Measurements from ENCODE around the gene SLC15A1. TPM values are rescaled to one million over a fixed set of nuclear protein-coding genes. Genes with fewer than 3 reads are reported as not detected.

SLC15A1 gene
- total and polyA plus RNA-seq, 4 donors, result 5.8 to 19.7 (median 11.6) TPM

- TF ChIP-seq YY1 (IDR thresholded peaks at IDR 0.05), result no peak
- TF ChIP-seq RXRA (IDR thresholded peaks at IDR 0.05), result no peak
- TF ChIP-seq REST (IDR thresholded peaks at IDR 0.05), result no peak
- no peak for TF ChIP-seq GABPA (IDR thresholded peaks at IDR 0.05 in 1 of 2, conservative IDR thresholded peaks at IDR 0.05 in 1 of 2)
- no peak for TF ChIP-seq SP1 (IDR thresholded peaks at IDR 0.05)
- TF ChIP-seq FOXA1 (IDR thresholded peaks at IDR 0.05), result no peak
- TF ChIP-seq HNF4A (conservative IDR thresholded peaks at IDR 0.05), result no peak
- TF ChIP-seq MAX (IDR thresholded peaks at IDR 0.05), result no peak
- no peak for TF ChIP-seq EGR1 (IDR thresholded peaks at IDR 0.05; ENCODE audit: low read depth in 2 of 2)
- no peak for TF ChIP-seq FOXA2 (IDR thresholded peaks at IDR 0.05)
- TF ChIP-seq NR2F2 (IDR thresholded peaks at IDR 0.05), result no peak
- Histone ChIP-seq H3K27me3 (ENCODE audit: control insufficient read depth in 4 of 4, insufficient read depth in 4 of 4, low read length in 3 of 4) (no peaks in the 10 kb centered on the region), H3K4me1 (ENCODE audit: control insufficient read depth in 4 of 4, insufficient read depth in 4 of 4, low read length in 3 of 4) (peaks cover 2 to 22% (median 13%) of the 10 kb centered on the region in 4 donors), H3K9me3 (ENCODE audit: control insufficient read depth in 4 of 4, low read length in 3 of 4) (no peaks in the 10 kb centered on the region), H3K36me3 (ENCODE audit: control insufficient read depth in 4 of 4, insufficient read depth in 3 of 4, low read depth in 1 of 4, low read length in 3 of 4) (no peaks in the 10 kb centered on the region), H3K4me3 (ENCODE audit: low read depth in 1 of 3, low read length in 3 of 3) (no peak overlapping the region), H3K9ac (ENCODE audit: low read depth in 1 of 2, low read length in 2 of 2) (no peak overlapping the region), H3K27ac (ENCODE audit: low read depth in 1 of 2, low read length in 2 of 2) (no peak overlapping the region)
- DNase-seq (ENCODE audit: low spot score), result no peak
- WGBS, result 90% methylated on average over 13 of the region's 13 CpGs
Measured at GRCh38 chr13:98677398-98677797, 75.1 kb downstream of the SLC15A1 start.

GRCh38 chr13:98676239-98676638 lies 76.2 kb downstream of the SLC15A1 start:
- Histone ChIP-seq H3K27ac (ENCODE audit: low read depth in 1 of 2, low read length in 2 of 2) (no peak overlapping the region), H3K9me3 (ENCODE audit: control insufficient read depth in 4 of 4, low read length in 3 of 4) (no peaks in the 10 kb centered on the region), H3K4me3 (ENCODE audit: low read depth in 1 of 3, low read length in 3 of 3) (no peak overlapping the region), H3K9ac (ENCODE audit: low read depth in 1 of 2, low read length in 2 of 2) (no peak overlapping the region), H3K4me1 (ENCODE audit: control insufficient read depth in 4 of 4, insufficient read depth in 4 of 4, low read length in 3 of 4) (peaks cover 2 to 23% (median 13%) of the 10 kb centered on the region in 4 donors), H3K27me3 (ENCODE audit: control insufficient read depth in 4 of 4, insufficient read depth in 4 of 4, low read length in 3 of 4) (no peaks in the 10 kb centered on the region), H3K36me3 (ENCODE audit: control insufficient read depth in 4 of 4, insufficient read depth in 3 of 4, low read depth in 1 of 4, low read length in 3 of 4) (no peaks in the 10 kb centered on the region)
- TF ChIP-seq SP1 (IDR thresholded peaks at IDR 0.05) (no peak), FOXA2 (IDR thresholded peaks at IDR 0.05) (no peak), ATF3 (IDR thresholded peaks at IDR 0.05) (no peak), HNF4G (IDR thresholded peaks at IDR 0.05) (no peak), FOXA1 (IDR thresholded peaks at IDR 0.05) (no peak), RXRA (IDR thresholded peaks at IDR 0.05) (no peak), RAD21 (IDR thresholded peaks at IDR 0.05) (no peak), JUND (IDR thresholded peaks at IDR 0.05) (no peak), GABPA (IDR thresholded peaks at IDR 0.05 in 1 of 2, conservative IDR thresholded peaks at IDR 0.05 in 1 of 2) (no peak), YY1 (IDR thresholded peaks at IDR 0.05) (no peak), MAX (IDR thresholded peaks at IDR 0.05) (no peak), TAF1 (conservative IDR thresholded peaks at IDR 0.05) (no peak)
- no peak for DNase-seq (ENCODE audit: low spot score)
- WGBS, result 93% methylated on average over 13 of the region's 13 CpGs

All from liver (tissue), 9 donors.